ENCODE data around the gene KRTAP4-9. TPM values are rescaled to one million over a fixed set of nuclear protein-coding genes. Genes with fewer than 3 reads are reported as not detected.
"Not testable (repeated sequence)": the region's sequence is repeated elsewhere in the genome, so short reads cannot be mapped to it uniquely, and the experiment has no call there.

The KRTAP4-9 gene
- total RNA-seq, 1 experiment from 2014 or later, result not detected

GRCh38 chr17:41059276-41060051 lies 45.7 kb upstream of the KRTAP4-9 start:
- DNase-seq (ENCODE audit: low read depth, low spot score); POLR2A ChIA-PET; intact Hi-C loops (cut with micrococcal nuclease; ENCODE audit: unreplicated experiment); H3K36me3 ChIP-seq (ENCODE audit: control insufficient read depth, insufficient read depth, low read length); BruUV-seq (replicated peaks); H3K4me1 ChIP-seq (ENCODE audit: control insufficient read depth, insufficient read depth, low read length); H3K9me3 ChIP-seq (ENCODE audit: control insufficient read depth, insufficient read depth, low read depth, low read length); H3K27me3 ChIP-seq (ENCODE audit: control insufficient read depth, insufficient read depth, low read length); H3K27ac ChIP-seq (ENCODE audit: low read length); H3K4me3 ChIP-seq (ENCODE audit: low read depth in 2 of 2, low read length in 2 of 2); in situ Hi-C loops (cut with HindIII; ENCODE audit: low pct_unique_long_range_greater_than_20kb, low sequenced_read_pairs): not testable (repeated sequence)
- ATAC-seq, result peak; percentile 42; the same call in 1 of the 2 replicates
- CTCF ChIA-PET, result interaction anchor here (0.6 to 0.7 kb wide), 2 partner anchors 97 to 430 kb away, joined by 3 to 4 read pairs; partner anchors contain the start of gene KRT36

- ChIA-PET CTCF (no interaction called here), POLR2A (no interaction called here)
- H3K4me1 ChIP-seq (ENCODE audit: control insufficient read depth, insufficient read depth, low read length), result no peaks in the 10 kb centered on the region
- intact Hi-C loops (cut with micrococcal nuclease; ENCODE audit: unreplicated experiment), result no loop called here
- ATAC-seq (peak; percentile 67), DNase-seq (ENCODE audit: low read depth, low spot score) (peak; percentile 45)
- no peaks in the 10 kb centered on the region for H3K36me3 ChIP-seq (ENCODE audit: control insufficient read depth, insufficient read depth, low read length)
- no peak within 1 kb of the TSS for H3K27ac ChIP-seq (ENCODE audit: low read length)
- no peaks in the 10 kb centered on the region for H3K9me3 ChIP-seq (ENCODE audit: control insufficient read depth, insufficient read depth, low read depth, low read length)
- H3K4me3 ChIP-seq (ENCODE audit: low read depth in 2 of 2, low read length in 2 of 2), result no peak within 1 kb of the TSS
- no TSS peak for BruUV-seq (replicated peaks)
- TF ChIP-seq POLR2AphosphoS5 (IDR thresholded peaks at IDR 0.05; ENCODE audit: low read depth, low read length) (no peak), SIN3A (IDR thresholded peaks at IDR 0.05; ENCODE audit: borderline replicate concordance, insufficient read depth, low read depth, low read length) (no peak), REST (IDR thresholded peaks at IDR 0.05; ENCODE audit: insufficient read depth in 1 of 2, low read depth in 2 of 2, low read length in 1 of 2) (no peak), TCF7L2 (IDR thresholded peaks at IDR 0.05; ENCODE audit: low read depth, low read length) (no peak), CTCF (IDR thresholded peaks at IDR 0.05) (no peak)
- in situ Hi-C loops (cut with HindIII; ENCODE audit: low pct_unique_long_range_greater_than_20kb, low sequenced_read_pairs), result no loop called here
- H3K27me3 ChIP-seq (ENCODE audit: control insufficient read depth, insufficient read depth, low read length), result no peaks in the 10 kb centered on the region
Observed at GRCh38 chr17:41060052-41060604, 45.1 kb upstream of the KRTAP4-9 start, which contains the start of gene KRTAP2-3. TSS of gene KRTAP2-3 (minus strand) at chr17:41060114. CDS start at chr17:41060050, 64 bp downstream.

GRCh38 chr17:41061964-41062363 lies 43.2 kb upstream of the KRTAP4-9 start:
- no peak overlapping the region for H3K27ac ChIP-seq (ENCODE audit: low read length)
- ATAC-seq (no peak), DNase-seq (ENCODE audit: low read depth, low spot score) (no peak)
- no peaks in the 10 kb centered on the region for H3K4me1 ChIP-seq (ENCODE audit: control insufficient read depth, insufficient read depth, low read length)
- TF ChIP-seq TCF7L2 (IDR thresholded peaks at IDR 0.05; ENCODE audit: low read depth, low read length) (no peak), CTCF (IDR thresholded peaks at IDR 0.05) (no peak), SIN3A (IDR thresholded peaks at IDR 0.05; ENCODE audit: borderline replicate concordance, insufficient read depth, low read depth, low read length) (no peak), REST (IDR thresholded peaks at IDR 0.05; ENCODE audit: insufficient read depth in 1 of 2, low read depth in 2 of 2, low read length in 1 of 2) (no peak), POLR2AphosphoS5 (IDR thresholded peaks at IDR 0.05; ENCODE audit: low read depth, low read length) (no peak)
- CTCF ChIA-PET, result no interaction called here
- POLR2A ChIA-PET, result no interaction called here
- H3K36me3 ChIP-seq (ENCODE audit: control insufficient read depth, insufficient read depth, low read length), result no peaks in the 10 kb centered on the region
- no TSS peak for BruUV-seq (replicated peaks)
- H3K27me3 ChIP-seq (ENCODE audit: control insufficient read depth, insufficient read depth, low read length), result no peaks in the 10 kb centered on the region
- H3K9me3 ChIP-seq (ENCODE audit: control insufficient read depth, insufficient read depth, low read depth, low read length), result no peaks in the 10 kb centered on the region
- H3K4me3 ChIP-seq (ENCODE audit: low read depth in 2 of 2, low read length in 2 of 2), result no peak overlapping the region
- intact Hi-C loops (cut with micrococcal nuclease; ENCODE audit: unreplicated experiment), result no loop called here
- in situ Hi-C loops (cut with HindIII; ENCODE audit: low pct_unique_long_range_greater_than_20kb, low sequenced_read_pairs), result no loop called here
